GM21723 (cell line): ENCODE data around the gene GRIK5.
"Not testable (repeated sequence)": the region's sequence is repeated elsewhere in the genome, so short reads cannot be mapped to it uniquely, and the experiment has no call there.

ENCODE experiments used
- ATAC-seq: cut with Tn5 transposase; IDR thresholded peaks from one replicate; pipeline ENCODE4 v1.9.1; 2021; ENCODE audit warnings: mild to moderate bottlenecking, moderate library complexity; ENCODE audit not compliant: unreplicated experiment

Gene GRIK5

GRCh38 chr19:42069619-42070351 lies at the start of gene GRIK5:
TSS of gene GRIK5 (minus strand) at chr19:42070206. CDS start at chr19:42065770, 4,436 bp downstream.
- ATAC-seq: no peak

- ATAC-seq: no peak
Measured at GRCh38 chr19:42117076-42117475, 47.1 kb upstream of the GRIK5 start.

- no peak for ATAC-seq
Measured at GRCh38 chr19:42116308-42117075, 46.5 kb upstream of the GRIK5 start.

GRCh38 chr19:42115705-42116104 lies 45.7 kb upstream of the GRIK5 start:
- ATAC-seq: no peak

GRCh38 chr19:42115219-42115618 lies 45.2 kb upstream of the GRIK5 start:
- no peak for ATAC-seq

- peak; percentile 60 for ATAC-seq
Measured at GRCh38 chr19:42114412-42114811, 44.4 kb upstream of the GRIK5 start.

- ATAC-seq: peak; percentile 58
Measured at GRCh38 chr19:42113641-42114348, 43.8 kb upstream of the GRIK5 start.

GRCh38 chr19:42111811-42112210 lies 41.8 kb upstream of the GRIK5 start:
- no peak for ATAC-seq

GRCh38 chr19:42111384-42111783 lies 41.4 kb upstream of the GRIK5 start:
- no peak for ATAC-seq

GRCh38 chr19:42110658-42111057 lies 40.7 kb upstream of the GRIK5 start:
- ATAC-seq: no peak

- no peak for ATAC-seq
Measured at GRCh38 chr19:42109896-42110295, 39.9 kb upstream of the GRIK5 start.

GRCh38 chr19:42108527-42109389 lies 38.8 kb upstream of the GRIK5 start:
- peak; percentile 78 for ATAC-seq

- ATAC-seq: no peak
Measured at GRCh38 chr19:42105368-42105767, 35.4 kb upstream of the GRIK5 start.

GRCh38 chr19:42102877-42103276 lies 32.9 kb upstream of the GRIK5 start:
- ATAC-seq: no peak

GRCh38 chr19:42100241-42100640 lies 30.2 kb upstream of the GRIK5 start:
- not testable (repeated sequence) for ATAC-seq

- ATAC-seq: no peak
Measured at GRCh38 chr19:42099336-42099925, 29.4 kb upstream of the GRIK5 start.

- no peak for ATAC-seq
Measured at GRCh38 chr19:42098781-42099180, 28.8 kb upstream of the GRIK5 start.

- ATAC-seq: no peak
Measured at GRCh38 chr19:42097461-42097860, 27.5 kb upstream of the GRIK5 start.

- ATAC-seq: no peak
Measured at GRCh38 chr19:42096255-42096837, 26.3 kb upstream of the GRIK5 start.

GRCh38 chr19:42095814-42096230 lies 25.8 kb upstream of the GRIK5 start:
- no peak for ATAC-seq
